Kidney (tissue), 14 donors: ENCODE results near the gene TNFRSF18. TPM values are rescaled to one million over a fixed set of nuclear protein-coding genes. Genes with fewer than 3 reads are reported as not detected.

Experiments used
- DNase-seq, 5 donors: peaks; one replicate each; pipeline ENCODE4 v3.0.0-alpha.2; 2013 to 2020
- FAIRE-seq: peaks from 2 replicates; lab custom pipeline; 2012; peaks lifted over from hg19 to GRCh38; lab: Jason Lieb, UNC
- H3K27ac ChIP-seq, 2 donors: one replicate each; pipeline ENCODE4 v1.7.0; 2013; ENCODE audit warnings: low read depth in 2 of 2, low read length in 2 of 2, inconsistent platforms in 1 of 2
- H3K27me3 ChIP-seq: one replicate; pipeline ENCODE4 v1.7.1; 2013; ENCODE audit warnings: low read length, inconsistent platforms; ENCODE audit not compliant: control insufficient read depth, insufficient read depth
- H3K36me3 ChIP-seq, 3 donors: one replicate each; pipeline versions ENCODE4 v1.7.0 to v1.7.1; 2013; ENCODE audit warnings: low read length in 3 of 3, control low read depth in 1 of 3, inconsistent platforms in 1 of 3; ENCODE audit not compliant: insufficient read depth in 3 of 3, control insufficient read depth in 2 of 3
- H3K4me1 ChIP-seq, 3 donors: one replicate each; pipeline versions ENCODE4 v1.7.0 to v1.7.1; 2013; ENCODE audit warnings: low read length in 3 of 3, inconsistent platforms in 1 of 3, low read depth in 1 of 3; ENCODE audit not compliant: control insufficient read depth in 2 of 3, insufficient read depth in 2 of 3
- H3K4me3 ChIP-seq, 3 donors: one replicate each; pipeline versions ENCODE4 v1.7.0 to v1.8.1; 2013; ENCODE audit warnings: low read length in 3 of 3, control low read depth in 1 of 3, inconsistent platforms in 1 of 3
- H3K9ac ChIP-seq, 3 donors: one replicate each; pipeline versions ENCODE4 v1.7.0 to v1.7.1; 2013; ENCODE audit warnings: low read length in 3 of 3, control low read depth in 1 of 3, inconsistent platforms in 1 of 3
- H3K9me3 ChIP-seq, 3 donors: one replicate each; pipeline versions ENCODE4 v1.7.0 to v1.7.1; 2013; ENCODE audit warnings: low read length in 3 of 3, control low read depth in 1 of 3, inconsistent platforms in 1 of 3; ENCODE audit not compliant: control insufficient read depth in 2 of 3, insufficient read depth in 1 of 3
- intact Hi-C: fragments of 100-400 bp; cut with DNase I; formaldehyde crosslinking; loops from one replicate; pipeline ENCODE4 v1.11.1; 2022
- polyA plus RNA-seq: library from polyadenylated mRNA; stranded (reverse); fragments of 350-450 nt; fragmentation: Illumina TruSeq; extraction: RNeasy Lipid Tissue Mini Kit (QIAGEN cat#74804); gene quantifications from one replicate; pipeline ENCODE4 v1.2.3, GENCODE V29; 2014; ENCODE audit warnings: low read depth, low replicate concordance; ENCODE audit not compliant: insufficient read depth
- total RNA-seq: library from RNA; stranded (reverse); fragmentation: NEBNext Ultra II Directional; extraction: Animal tissue kit (Norgen Biotek cat#: 25700); gene quantifications from one replicate; pipeline ENCODE4 v1.2.1, GENCODE V29; 2021
- TF ChIP-seq, protein P1 (sequence below): IDR thresholded peaks from 3 replicates; pipeline ENCODE4 v1.5.1; 2012; ENCODE audit warnings: mild to moderate bottlenecking, moderate library complexity, borderline replicate concordance; ENCODE audit not compliant: insufficient read depth; ENCODE audit errors: extremely low read depth
- donor health status: control.
- donor health status: control.
- donor health status: control.
- donor health status: control.
- donor health status: control.
- donor health status: DM: yes; HTN: yes; CAD: no.
- donor health status: Normal renal cell carcinoma (clear cell type).

Gene TNFRSF18
- total and polyA plus RNA-seq, 2 donors from 2014 or later, result 8.1 TPM; not detected in 1

GRCh38 chr1:1223891-1224290, 17.5 kb upstream of the TNFRSF18 start:
- Histone ChIP-seq H3K27ac (no peak overlapping the region), H3K9ac (no peak overlapping the region), H3K4me1 (peaks cover 0 to under 1% (median 0%) of the 10 kb centered on the region in 3 donors), H3K4me3 (no peak overlapping the region), H3K9me3 (no peaks in the 10 kb centered on the region), H3K36me3 (peaks cover 4 to 29% (median 27%) of the 10 kb centered on the region in 3 donors), H3K27me3 (no peaks in the 10 kb centered on the region)
- no peak for DNase-seq
- no peak for FAIRE-seq
- TF ChIP-seq, protein P1, sequence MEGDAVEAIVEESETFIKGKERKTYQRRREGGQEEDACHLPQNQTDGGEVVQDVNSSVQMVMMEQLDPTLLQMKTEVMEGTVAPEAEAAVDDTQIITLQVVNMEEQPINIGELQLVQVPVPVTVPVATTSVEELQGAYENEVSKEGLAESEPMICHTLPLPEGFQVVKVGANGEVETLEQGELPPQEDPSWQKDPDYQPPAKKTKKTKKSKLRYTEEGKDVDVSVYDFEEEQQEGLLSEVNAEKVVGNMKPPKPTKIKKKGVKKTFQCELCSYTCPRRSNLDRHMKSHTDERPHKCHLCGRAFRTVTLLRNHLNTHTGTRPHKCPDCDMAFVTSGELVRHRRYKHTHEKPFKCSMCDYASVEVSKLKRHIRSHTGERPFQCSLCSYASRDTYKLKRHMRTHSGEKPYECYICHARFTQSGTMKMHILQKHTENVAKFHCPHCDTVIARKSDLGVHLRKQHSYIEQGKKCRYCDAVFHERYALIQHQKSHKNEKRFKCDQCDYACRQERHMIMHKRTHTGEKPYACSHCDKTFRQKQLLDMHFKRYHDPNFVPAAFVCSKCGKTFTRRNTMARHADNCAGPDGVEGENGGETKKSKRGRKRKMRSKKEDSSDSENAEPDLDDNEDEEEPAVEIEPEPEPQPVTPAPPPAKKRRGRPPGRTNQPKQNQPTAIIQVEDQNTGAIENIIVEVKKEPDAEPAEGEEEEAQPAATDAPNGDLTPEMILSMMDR, result no peak
- intact Hi-C loops, result no loop called here

DNA sequence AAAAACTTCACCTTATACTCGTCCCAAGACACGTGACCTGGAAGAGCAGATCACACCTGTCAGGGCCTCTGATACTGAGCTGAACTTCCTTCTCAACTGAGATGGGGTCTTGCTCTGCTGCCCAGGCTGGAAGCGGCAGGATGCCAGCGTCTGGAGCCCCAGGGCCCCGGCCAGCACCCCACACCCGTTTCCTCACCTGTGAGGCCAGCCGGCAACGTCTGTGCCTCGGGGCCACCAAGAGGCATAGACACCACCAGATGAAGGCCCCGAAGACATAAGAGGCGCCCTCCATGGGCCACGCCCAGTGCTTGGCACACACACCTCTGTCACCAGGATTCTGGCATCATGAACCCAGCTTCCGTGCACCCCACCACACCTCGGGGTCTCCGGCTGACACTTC, 16.9 kb upstream of the TNFRSF18 start:
- no peak for FAIRE-seq

DNA sequence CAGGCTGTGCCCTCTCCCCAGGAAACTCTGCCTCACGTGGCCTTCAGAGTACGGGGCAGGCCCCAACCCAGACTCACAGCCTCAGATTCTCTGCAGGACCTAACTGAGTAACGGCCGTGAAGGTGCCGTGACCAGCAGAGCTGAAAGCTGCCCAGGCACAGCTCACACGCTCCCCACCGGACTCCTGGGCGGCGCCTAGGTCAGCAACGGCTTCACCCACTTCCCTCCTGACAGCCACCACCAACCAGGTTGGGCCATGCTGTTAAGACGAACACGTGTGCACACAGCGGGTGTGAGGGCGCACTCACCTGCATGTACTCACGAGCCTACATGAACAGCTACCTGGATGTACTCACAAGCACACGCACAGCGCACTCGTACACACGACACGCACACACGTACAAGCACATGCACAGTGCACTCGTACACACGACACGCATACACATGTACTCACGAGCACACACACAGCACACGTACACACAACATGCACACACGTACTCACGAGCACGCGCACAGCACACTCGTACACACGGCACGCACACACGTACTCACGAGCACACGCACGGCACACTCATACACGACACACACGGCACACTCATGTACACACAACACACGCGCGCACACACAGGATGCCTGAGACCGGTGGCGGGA, 16.3 kb upstream of the TNFRSF18 start:
- TF ChIP-seq, protein P1, result no peak
- Histone ChIP-seq H3K9ac (no peak overlapping the region), H3K4me3 (no peak overlapping the region), H3K9me3 (no peaks in the 10 kb centered on the region), H3K36me3 (peaks cover 4 to 33% (median 25%) of the 10 kb centered on the region in 3 donors), H3K4me1 (no peaks in the 10 kb centered on the region), H3K27ac (no peak overlapping the region), H3K27me3 (no peaks in the 10 kb centered on the region)
- no peak for FAIRE-seq
- intact Hi-C loops, result no loop called here
- DNase-seq, result no peak

More for the DNA sequence above, 16.9 kb upstream of the TNFRSF18 start:
- Histone ChIP-seq H3K4me3 (no peak overlapping the region), H3K27me3 (no peaks in the 10 kb centered on the region), H3K4me1 (no peaks in the 10 kb centered on the region), H3K9me3 (no peaks in the 10 kb centered on the region), H3K36me3 (peaks cover 4 to 30% (median 27%) of the 10 kb centered on the region in 3 donors), H3K27ac (no peak overlapping the region), H3K9ac (no peak overlapping the region)
- DNase-seq, result no peak
- intact Hi-C loops, result no loop called here
- TF ChIP-seq, protein P1, result no peak
